ENCODE results near the gene ASCC3. TPM values are rescaled to one million over a fixed set of nuclear protein-coding genes. Genes with fewer than 3 reads are reported as not detected.
A peak's percentile ranks its signal among the peaks of the same experiment; 100 is the strongest.

ASCC3 gene
- total and polyA plus RNA-seq, 2 donors (not counting 1 experiment from before 2014, with no cell fraction given), result 9.0 to 42.3 TPM

DNA sequence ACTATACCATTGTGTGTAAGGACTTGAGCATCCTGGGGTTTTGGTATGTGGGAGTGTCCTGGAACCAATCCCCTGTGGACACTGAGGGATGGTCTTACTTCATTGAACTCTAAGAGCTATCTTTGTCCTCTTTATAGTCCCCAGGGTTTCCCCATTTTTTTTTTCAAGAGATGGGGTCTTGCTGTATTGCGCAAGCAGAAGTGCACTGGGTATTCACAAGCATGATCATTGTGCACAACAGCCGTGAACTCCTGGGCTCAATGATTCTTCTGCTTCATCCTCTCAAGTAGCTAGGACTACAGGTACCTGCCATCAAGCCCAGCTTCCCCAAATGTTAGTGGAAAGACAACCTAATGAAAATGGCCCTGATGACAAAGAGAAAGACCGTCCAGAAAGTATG lies 2.2 kb upstream of the ASCC3 start:
- WGBS (ENCODE audit: insufficient coverage), result 100% methylated on average over 2 of the region's 3 CpGs
- no peak overlapping the region for H3K4me2 ChIP-seq (replicated peaks; ENCODE audit: low read depth, low read length, poor library complexity, severe bottlenecking)
- H2AFZ ChIP-seq (ENCODE audit: insufficient read depth, low read depth, low read length, poor library complexity, severe bottlenecking), result no peak overlapping the region
- DNase-seq (no peak), ATAC-seq (ENCODE audit: low read depth) (no peak)
- no peak overlapping the region for H3K27ac ChIP-seq (ENCODE audit: low read length in 2 of 2)
- peaks cover 37% of the 10 kb centered on the region for H3K79me2 ChIP-seq (ENCODE audit: control insufficient read depth, insufficient read depth, low read length)
- no peaks in the 10 kb centered on the region for H3K9me3 ChIP-seq (ENCODE audit: control extremely low read depth in 1 of 3, control insufficient read depth in 2 of 3, insufficient read depth in 1 of 3, low read length in 2 of 3)
- no peak overlapping the region for H3K4me3 ChIP-seq (ENCODE audit: control extremely low read depth in 1 of 5, extremely low read depth in 1 of 5, insufficient read depth in 1 of 5, low read depth in 2 of 5, low read length in 4 of 5)
- H4K20me1 ChIP-seq (ENCODE audit: control insufficient read depth, insufficient read depth, low read length, poor library complexity, severe bottlenecking), result peaks cover 8% of the 10 kb centered on the region
- H3K4me1 ChIP-seq (ENCODE audit: control insufficient read depth in 2 of 2, insufficient read depth in 2 of 2, low read length in 2 of 2), result peaks cover 17 to 19% of the 10 kb centered on the region in 2 donors
- no peak for TF ChIP-seq EZH2 (IDR thresholded peaks at IDR 0.05; ENCODE audit: borderline replicate concordance, insufficient read depth, low read depth, low read length, poor library complexity, severe bottlenecking)
- no peak overlapping the region for H3K4me3 Mint-ChIP-seq
- ChIA-PET POLR2A (no interaction called here), CTCF (no interaction called here)
- H3K9me3 Mint-ChIP-seq (ENCODE audit: insufficient read depth), result no peaks in the 10 kb centered on the region
- no peaks in the 10 kb centered on the region for H3K27me3 Mint-ChIP-seq
- no peak overlapping the region for H3K27ac Mint-ChIP-seq
- intact Hi-C loops (cut with micrococcal nuclease), result loop anchor here (5.0 kb wide), 1 partner anchor 1936 kb away; the partner anchor contains the start of gene FBXL4
- H3K36me3 ChIP-seq (replicated peaks in 1 of 2; ENCODE audit: control extremely low read depth in 1 of 2, control insufficient read depth in 1 of 2, extremely low read depth in 1 of 2, insufficient read depth in 2 of 2, low read length in 1 of 2), result no peaks in the 10 kb centered on the region
- H3K27me3 ChIP-seq (replicated peaks in 1 of 4; ENCODE audit: control extremely low read depth in 1 of 4, control insufficient read depth in 3 of 4, insufficient read depth in 4 of 4, low read length in 3 of 4), result no peaks in the 10 kb centered on the region
- peaks cover 34% of the 10 kb centered on the region for H3K4me1 Mint-ChIP-seq
- no peak overlapping the region for H3K9ac ChIP-seq (ENCODE audit: low read length)

DNA sequence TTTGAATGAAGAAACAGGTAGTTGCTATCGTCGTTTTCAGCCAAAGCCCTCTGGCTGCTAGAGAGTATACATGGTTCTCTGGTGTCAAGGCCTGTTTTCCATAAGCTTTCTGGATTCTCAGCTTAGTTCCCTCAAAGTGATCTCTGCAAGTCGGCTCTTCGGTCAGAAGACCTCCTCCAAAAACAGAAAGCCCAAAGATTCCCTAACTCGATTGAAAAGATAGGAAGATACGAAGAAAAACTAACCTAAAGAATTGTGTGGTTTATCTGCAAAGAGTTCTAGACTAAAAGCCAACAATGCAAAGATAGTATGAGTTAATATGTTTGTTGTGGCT lies 545 bp upstream of the ASCC3 start:
- peaks cover 40% of the 10 kb centered on the region for H3K4me1 Mint-ChIP-seq
- WGBS (ENCODE audit: insufficient coverage), result 0% methylated on average over 2 of the region's 6 CpGs
- no peaks in the 10 kb centered on the region for H3K27me3 Mint-ChIP-seq
- H3K27ac Mint-ChIP-seq, result peak overlapping the region; percentile 98
- H3K36me3 ChIP-seq (replicated peaks in 1 of 2; ENCODE audit: control extremely low read depth in 1 of 2, control insufficient read depth in 1 of 2, extremely low read depth in 1 of 2, insufficient read depth in 2 of 2, low read length in 1 of 2), result no peaks in the 10 kb centered on the region
- H3K9me3 Mint-ChIP-seq (ENCODE audit: insufficient read depth), result no peaks in the 10 kb centered on the region
- CTCF ChIA-PET, result no interaction called here
- H3K27me3 ChIP-seq (replicated peaks in 1 of 4; ENCODE audit: control extremely low read depth in 1 of 4, control insufficient read depth in 3 of 4, insufficient read depth in 4 of 4, low read length in 3 of 4), result no peaks in the 10 kb centered on the region
- H4K20me1 ChIP-seq (ENCODE audit: control insufficient read depth, insufficient read depth, low read length, poor library complexity, severe bottlenecking), result peaks cover 8% of the 10 kb centered on the region
- TF ChIP-seq, protein P1, sequence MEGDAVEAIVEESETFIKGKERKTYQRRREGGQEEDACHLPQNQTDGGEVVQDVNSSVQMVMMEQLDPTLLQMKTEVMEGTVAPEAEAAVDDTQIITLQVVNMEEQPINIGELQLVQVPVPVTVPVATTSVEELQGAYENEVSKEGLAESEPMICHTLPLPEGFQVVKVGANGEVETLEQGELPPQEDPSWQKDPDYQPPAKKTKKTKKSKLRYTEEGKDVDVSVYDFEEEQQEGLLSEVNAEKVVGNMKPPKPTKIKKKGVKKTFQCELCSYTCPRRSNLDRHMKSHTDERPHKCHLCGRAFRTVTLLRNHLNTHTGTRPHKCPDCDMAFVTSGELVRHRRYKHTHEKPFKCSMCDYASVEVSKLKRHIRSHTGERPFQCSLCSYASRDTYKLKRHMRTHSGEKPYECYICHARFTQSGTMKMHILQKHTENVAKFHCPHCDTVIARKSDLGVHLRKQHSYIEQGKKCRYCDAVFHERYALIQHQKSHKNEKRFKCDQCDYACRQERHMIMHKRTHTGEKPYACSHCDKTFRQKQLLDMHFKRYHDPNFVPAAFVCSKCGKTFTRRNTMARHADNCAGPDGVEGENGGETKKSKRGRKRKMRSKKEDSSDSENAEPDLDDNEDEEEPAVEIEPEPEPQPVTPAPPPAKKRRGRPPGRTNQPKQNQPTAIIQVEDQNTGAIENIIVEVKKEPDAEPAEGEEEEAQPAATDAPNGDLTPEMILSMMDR (IDR thresholded peaks at IDR 0.05), result no peak
- TF ChIP-seq EZH2 (IDR thresholded peaks at IDR 0.05; ENCODE audit: borderline replicate concordance, insufficient read depth, low read depth, low read length, poor library complexity, severe bottlenecking), result no peak
- peak overlapping the region; percentile 100 for H3K4me3 Mint-ChIP-seq
- peak overlapping the region; percentile 87 to 93 for H3K27ac ChIP-seq (ENCODE audit: low read length in 2 of 2)
- H3K4me3 ChIP-seq (ENCODE audit: control extremely low read depth in 1 of 5, extremely low read depth in 1 of 5, insufficient read depth in 1 of 5, low read depth in 2 of 5, low read length in 4 of 5), result peak overlapping the region; percentile 68 to 90 (median 72)
- peaks cover 17 to 19% of the 10 kb centered on the region in 2 donors for H3K4me1 ChIP-seq (ENCODE audit: control insufficient read depth in 2 of 2, insufficient read depth in 2 of 2, low read length in 2 of 2)
- H3K9me3 ChIP-seq (ENCODE audit: control extremely low read depth in 1 of 3, control insufficient read depth in 2 of 3, insufficient read depth in 1 of 3, low read length in 2 of 3), result no peaks in the 10 kb centered on the region
- intact Hi-C loops (cut with micrococcal nuclease), result loop anchor here (5.0 kb wide), 1 partner anchor 1934 kb away; the partner anchor contains the start of gene FBXL4
- ATAC-seq (ENCODE audit: low read depth) (no peak), DNase-seq (no peak)
- POLR2A ChIA-PET, result no interaction called here
- peaks cover 53% of the 10 kb centered on the region for H3K79me2 ChIP-seq (ENCODE audit: control insufficient read depth, insufficient read depth, low read length)
- peak overlapping the region; percentile 97 for H3K9ac ChIP-seq (ENCODE audit: low read length)
- peak overlapping the region; percentile 74 for H3K4me2 ChIP-seq (replicated peaks; ENCODE audit: low read depth, low read length, poor library complexity, severe bottlenecking)
- H2AFZ ChIP-seq (ENCODE audit: insufficient read depth, low read depth, low read length, poor library complexity, severe bottlenecking), result peak overlapping the region; percentile 99
